Left lung (tissue), 10 donors: ENCODE results near the gene IRF5. TPM values are rescaled to one million over a fixed set of nuclear protein-coding genes. Genes with fewer than 3 reads are reported as not detected.

Source experiments
- ATAC-seq: fragments of 200-7000 bp; cut with Tn5 transposase; one replicate; pipeline ENCODE4 v1.9.1; 2020; ENCODE audit warnings: moderate library complexity
- DNase-seq, 4 donors: peaks; one replicate each; pipeline ENCODE4 v3.0.0-alpha.2; 2013 to 2020
- H3K27ac ChIP-seq, 2 donors: fragments of 200-600 bp; sonication (generic) in 1 of 2; one replicate each; pipeline versions ENCODE4 v1.5.0 to v1.8.0; 2020 to 2021
- H3K27me3 ChIP-seq, 2 donors: fragments of 200-600 bp; sonication (generic) in 1 of 2; one replicate each; pipeline versions ENCODE4 v1.5.0 to v1.8.0; 2020 to 2021
- H3K36me3 ChIP-seq, 2 donors: fragments of 200-600 bp; sonication (generic) in 1 of 2; one replicate each; pipeline versions ENCODE4 v1.5.0 to v1.8.0; 2020 to 2021
- H3K4me1 ChIP-seq, 2 donors: fragments of 200-600 bp; one replicate each; pipeline ENCODE4 v1.8.0; 2021
- H3K4me3 ChIP-seq, 2 donors: fragments of 200-600 bp; sonication (generic) in 1 of 2; one replicate each; pipeline versions ENCODE4 v1.5.0 to v1.8.0; 2020 to 2021; ENCODE audit warnings: mild to moderate bottlenecking in 1 of 2
- H3K9me3 ChIP-seq, 2 donors: fragments of 200-600 bp; sonication (generic) in 1 of 2; one replicate each; pipeline versions ENCODE4 v1.5.0 to v1.8.0; 2020 to 2021
- CTCF ChIP-seq, 2 donors: fragments of 200-600 bp; sonication (generic) in 1 of 2; IDR thresholded peaks; one replicate each; pipeline versions ENCODE4 v1.5.0 to v1.8.0; 2021; ENCODE audit warnings: antibody characterized with exemption in 2 of 2
- intact Hi-C, 2 donors: fragments of 100-400 bp; cut with DNase I; formaldehyde crosslinking; loops; one replicate each; pipeline versions ENCODE4 v1.11.2 to v1.14.2; 2022
- polyA plus RNA-seq, 6 donors: library from polyadenylated mRNA; unstranded; fragments of 120-200 nt; gene quantifications; one replicate each; pipeline ENCODE4 v1.2.1, GENCODE V29; 2013; ENCODE audit not compliant: insufficient read length in 6 of 6
- total RNA-seq, 2 donors: library from RNA; stranded (reverse); fragmentation: NEBNext Ultra II Directional; extraction: Animal tissue kit (Norgen Biotek cat#: 25700); gene quantifications; one replicate each; pipeline ENCODE4 v1.2.1, GENCODE V29; 2021
- donor health status: DM: no; HTN: yes; CAD: no.
- donor health status: DM: no; HTN: no; CAD: no.

Gene IRF5
- total and polyA plus RNA-seq, 8 donors, result 1.7 to 35.5 (median 2.1) TPM

GRCh38 chr7:128961030-128961659, 23.4 kb downstream of the IRF5 start:
- Histone ChIP-seq H3K4me3 (no peak overlapping the region), H3K36me3 (peaks cover 0 to 88% of the 10 kb centered on the region in 2 donors), H3K4me1 (peaks cover 5 to 9% of the 10 kb centered on the region in 2 donors), H3K27ac (no peak overlapping the region), H3K27me3 (no peaks in the 10 kb centered on the region), H3K9me3 (no peaks in the 10 kb centered on the region)
- DNase-seq (no peak), ATAC-seq (no peak)
- TF ChIP-seq CTCF (IDR thresholded peaks at IDR 0.05), result no peak
- intact Hi-C loops, result no loop called here

GRCh38 chr7:128962899-128963298, 25.2 kb downstream of the IRF5 start:
- no peak for TF ChIP-seq CTCF (IDR thresholded peaks at IDR 0.05)
- Histone ChIP-seq H3K27me3 (no peaks in the 10 kb centered on the region), H3K4me1 (peaks cover 5 to 9% of the 10 kb centered on the region in 2 donors), H3K27ac (no peak overlapping the region), H3K36me3 (peaks cover 0 to 88% of the 10 kb centered on the region in 2 donors), H3K4me3 (no peak overlapping the region), H3K9me3 (no peaks in the 10 kb centered on the region)
- intact Hi-C loops, result no loop called here
- no peak for ATAC-seq
- no peak for DNase-seq

GRCh38 chr7:128963327-128963757, 25.6 kb downstream of the IRF5 start:
- Histone ChIP-seq H3K27me3 (no peaks in the 10 kb centered on the region), H3K36me3 (peaks cover 0 to 90% of the 10 kb centered on the region in 2 donors), H3K4me1 (peaks cover 5 to 9% of the 10 kb centered on the region in 2 donors), H3K9me3 (no peaks in the 10 kb centered on the region), H3K4me3 (no peak overlapping the region), H3K27ac (no peak overlapping the region)
- peak; percentile 38 for ATAC-seq
- no peak for TF ChIP-seq CTCF (IDR thresholded peaks at IDR 0.05)
- intact Hi-C loops, result no loop called here
- no peak for DNase-seq

- Histone ChIP-seq H3K4me3 (no peak overlapping the region), H3K9me3 (no peaks in the 10 kb centered on the region), H3K27ac (no peak overlapping the region), H3K36me3 (peaks cover 5 to 94% of the 10 kb centered on the region in 2 donors), H3K27me3 (no peaks in the 10 kb centered on the region), H3K4me1 (peaks cover 2 to 4% of the 10 kb centered on the region in 2 donors)
- no peak for TF ChIP-seq CTCF (IDR thresholded peaks at IDR 0.05)
- DNase-seq (no peak), ATAC-seq (no peak)
- intact Hi-C loops, result no loop called here
Observed at GRCh38 chr7:128968624-128969023, 30.9 kb downstream of the IRF5 start.

- TF ChIP-seq CTCF (IDR thresholded peaks at IDR 0.05), result no peak
- no peak for ATAC-seq
- H3K27ac ChIP-seq, result no peak overlapping the region
- H3K9me3 ChIP-seq, result no peaks in the 10 kb centered on the region
- H3K4me3 ChIP-seq, result no peak overlapping the region
- H3K4me1 ChIP-seq, result no peaks in the 10 kb centered on the region
- no peak for DNase-seq
- intact Hi-C loops, result no loop called here
- H3K36me3 ChIP-seq, result peaks cover 5 to 97% of the 10 kb centered on the region in 2 donors
- H3K27me3 ChIP-seq, result no peaks in the 10 kb centered on the region
Observed at GRCh38 chr7:128974241-128974934, 36.7 kb downstream of the IRF5 start.
